ENCODE data around the gene RFWD3.
"Not testable (repeated sequence)": the region's sequence is repeated elsewhere in the genome, so short reads cannot be mapped to it uniquely, and the experiment has no call there.

The RFWD3 gene, protein sequence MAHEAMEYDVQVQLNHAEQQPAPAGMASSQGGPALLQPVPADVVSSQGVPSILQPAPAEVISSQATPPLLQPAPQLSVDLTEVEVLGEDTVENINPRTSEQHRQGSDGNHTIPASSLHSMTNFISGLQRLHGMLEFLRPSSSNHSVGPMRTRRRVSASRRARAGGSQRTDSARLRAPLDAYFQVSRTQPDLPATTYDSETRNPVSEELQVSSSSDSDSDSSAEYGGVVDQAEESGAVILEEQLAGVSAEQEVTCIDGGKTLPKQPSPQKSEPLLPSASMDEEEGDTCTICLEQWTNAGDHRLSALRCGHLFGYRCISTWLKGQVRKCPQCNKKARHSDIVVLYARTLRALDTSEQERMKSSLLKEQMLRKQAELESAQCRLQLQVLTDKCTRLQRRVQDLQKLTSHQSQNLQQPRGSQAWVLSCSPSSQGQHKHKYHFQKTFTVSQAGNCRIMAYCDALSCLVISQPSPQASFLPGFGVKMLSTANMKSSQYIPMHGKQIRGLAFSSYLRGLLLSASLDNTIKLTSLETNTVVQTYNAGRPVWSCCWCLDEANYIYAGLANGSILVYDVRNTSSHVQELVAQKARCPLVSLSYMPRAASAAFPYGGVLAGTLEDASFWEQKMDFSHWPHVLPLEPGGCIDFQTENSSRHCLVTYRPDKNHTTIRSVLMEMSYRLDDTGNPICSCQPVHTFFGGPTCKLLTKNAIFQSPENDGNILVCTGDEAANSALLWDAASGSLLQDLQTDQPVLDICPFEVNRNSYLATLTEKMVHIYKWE

DNA sequence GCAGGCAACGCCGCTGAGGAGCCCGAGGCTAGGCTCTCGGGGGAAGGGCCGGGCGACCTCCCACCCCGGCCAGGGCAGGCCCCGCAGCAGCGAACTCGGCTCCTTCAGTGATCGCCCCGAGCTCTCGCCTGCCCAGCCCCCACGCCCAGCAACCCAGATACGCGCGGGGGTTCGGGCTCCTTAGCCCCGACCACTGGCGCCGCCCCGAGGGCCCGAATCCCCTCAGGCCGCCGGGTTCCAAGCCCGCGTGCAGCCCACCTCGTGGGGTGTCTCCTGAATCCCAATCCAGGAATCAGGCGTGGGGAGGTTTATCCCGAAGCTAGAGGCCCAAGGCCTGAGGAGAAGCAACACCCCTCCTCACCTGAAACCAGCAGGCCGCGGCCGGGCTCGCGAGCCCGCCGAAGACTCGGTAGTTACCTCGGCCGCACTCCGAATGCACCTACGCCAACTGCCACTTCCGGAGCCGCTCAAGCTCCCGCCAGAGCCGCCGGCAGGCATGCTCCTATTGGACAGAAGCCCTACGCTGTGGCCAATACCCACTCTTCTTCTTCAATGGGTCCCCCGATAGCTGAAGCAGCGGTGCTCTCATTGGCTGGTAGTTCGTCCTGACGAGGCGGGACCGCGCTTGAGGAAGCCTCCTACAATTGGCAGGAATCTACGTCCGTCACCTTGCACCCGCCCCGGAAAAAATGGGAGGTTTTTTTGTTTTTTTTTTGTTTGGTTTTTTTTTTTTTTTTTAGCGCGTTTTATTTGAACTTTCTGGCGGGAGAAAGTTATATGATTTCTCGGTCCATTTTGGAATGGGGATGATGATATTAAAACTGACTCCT lies at the start of gene RFWD3:
TSS of gene RFWD3 (minus strand) at position 453 of the 830 bp plus-strand sequence. CDS start 5,428 bp downstream, outside the sequence.
- peak; percentile 95 for DNase-seq

DNA sequence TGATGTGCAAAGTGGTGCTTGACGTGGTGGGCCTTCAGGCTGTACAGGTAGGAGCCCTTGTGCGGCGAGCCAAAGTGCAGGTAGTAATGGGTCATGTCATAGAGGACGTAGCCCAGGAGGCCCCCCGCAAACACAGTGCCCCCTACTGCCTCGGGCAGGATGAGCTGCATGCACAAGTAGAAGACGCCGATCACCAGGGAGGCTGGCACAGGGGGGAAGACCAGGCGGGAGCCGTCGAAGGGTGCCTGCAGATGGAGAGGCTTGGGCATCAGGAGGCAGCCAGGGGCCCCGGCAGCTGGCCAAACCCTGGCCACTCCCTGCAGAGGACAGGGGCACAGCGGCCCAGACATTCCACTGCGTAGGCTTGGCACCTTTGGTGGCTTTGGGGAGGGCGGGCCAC lies 49.7 kb upstream of the RFWD3 start:
- no peak for DNase-seq

DNA sequence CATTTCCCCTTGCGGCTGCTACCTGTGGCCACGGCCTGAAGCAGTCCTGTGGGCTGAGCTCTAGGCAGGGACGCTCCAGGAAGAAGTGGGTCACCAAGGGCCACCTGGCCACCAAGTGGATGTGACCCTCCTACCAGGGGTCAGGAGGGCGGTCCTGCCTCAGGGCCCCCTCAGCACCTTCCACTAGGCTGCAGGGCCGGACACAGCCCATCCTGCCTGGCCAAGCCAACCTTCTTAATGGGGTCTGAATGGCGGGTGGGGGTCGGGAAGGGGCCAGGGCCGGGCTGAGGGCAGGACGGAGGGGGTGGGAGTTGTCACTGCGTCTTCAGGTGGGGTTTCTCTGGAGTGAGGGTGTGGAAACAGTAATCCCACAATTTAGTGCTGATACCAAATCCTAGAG lies 47.2 kb upstream of the RFWD3 start:
- DNase-seq, result no peak

DNA sequence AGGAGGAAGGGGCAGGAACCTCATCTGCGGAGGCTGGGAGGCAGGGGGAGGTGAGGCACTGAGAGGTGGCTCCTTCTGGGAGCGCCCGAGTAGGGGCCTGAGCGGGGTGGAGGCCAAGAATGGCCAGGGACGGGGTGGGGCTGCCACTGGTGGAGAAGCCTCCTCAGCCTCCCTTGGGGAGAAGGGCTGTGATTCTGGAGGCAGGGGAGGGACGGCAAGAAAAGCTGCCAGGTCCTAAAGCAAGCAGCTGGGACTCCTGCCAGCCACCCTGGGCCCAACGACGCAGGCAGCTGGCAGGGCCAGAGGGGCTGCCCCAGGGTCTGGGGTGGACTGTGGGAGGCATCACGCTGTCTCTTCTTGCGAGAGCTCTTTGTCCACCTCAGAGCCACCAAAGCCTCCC lies 46.6 kb upstream of the RFWD3 start:
- DNase-seq, result no peak

DNA sequence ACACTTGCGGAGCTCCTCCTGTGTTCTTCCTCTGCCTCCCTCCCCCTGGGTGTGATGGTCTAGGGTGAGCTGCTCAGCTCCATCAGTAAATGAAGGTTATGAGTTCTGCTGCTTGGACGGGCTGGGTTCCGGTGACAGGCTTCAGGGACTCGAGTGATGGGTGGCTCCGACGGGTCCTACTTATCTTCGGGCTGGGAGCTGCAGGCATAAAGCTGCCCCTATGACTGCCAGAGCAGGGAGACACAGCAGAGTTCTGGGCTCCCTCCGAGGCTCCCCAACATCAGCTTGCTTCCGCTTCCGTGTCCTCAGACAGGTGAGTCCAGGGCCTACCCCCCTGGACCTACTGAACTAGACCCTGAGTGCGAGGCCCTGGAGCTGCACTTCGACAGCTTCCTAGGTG lies 45.3 kb upstream of the RFWD3 start:
- no peak for DNase-seq

DNA sequence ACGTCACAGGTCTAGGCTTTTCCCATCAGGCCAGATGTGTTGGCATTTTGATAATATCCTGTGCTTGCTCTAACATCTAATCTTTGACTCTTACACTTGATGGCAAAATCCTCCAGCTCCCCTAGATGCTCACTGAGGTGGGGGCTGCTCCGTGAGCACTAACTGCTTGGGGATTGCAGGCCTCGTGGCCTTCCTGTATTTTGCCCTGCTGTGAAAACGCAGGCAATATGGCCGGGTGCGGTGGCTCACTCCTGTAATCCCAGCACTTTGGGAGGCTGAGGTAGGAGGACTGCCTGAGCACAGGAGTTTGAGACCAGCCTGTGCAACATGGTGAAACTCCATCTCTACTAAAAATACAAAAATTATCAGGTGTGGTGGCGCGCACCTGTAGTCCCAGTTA lies 43.7 kb upstream of the RFWD3 start:
- no peak for DNase-seq

DNA sequence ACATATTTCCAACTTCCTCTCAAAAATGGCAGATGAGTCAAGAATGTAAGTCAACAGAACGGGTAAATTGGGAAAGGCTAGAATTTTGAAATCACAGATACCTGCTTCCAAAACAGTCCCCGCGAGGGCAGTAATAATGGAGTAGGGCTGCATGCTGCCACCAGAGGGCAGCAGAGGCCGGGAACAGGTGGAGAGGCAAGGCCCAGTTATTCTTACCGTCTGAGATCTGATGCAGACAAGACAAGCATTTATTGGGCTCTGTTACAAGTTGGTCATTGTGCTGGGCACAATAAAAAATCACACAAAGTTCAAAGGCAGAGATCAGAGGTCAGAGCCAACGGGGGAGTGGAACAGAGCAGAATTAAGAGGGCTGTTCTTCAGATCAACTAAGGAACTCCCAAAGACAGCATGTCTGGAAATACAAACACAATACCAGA lies 42.8 kb upstream of the RFWD3 start:
- DNase-seq, result peak; percentile 2

DNA sequence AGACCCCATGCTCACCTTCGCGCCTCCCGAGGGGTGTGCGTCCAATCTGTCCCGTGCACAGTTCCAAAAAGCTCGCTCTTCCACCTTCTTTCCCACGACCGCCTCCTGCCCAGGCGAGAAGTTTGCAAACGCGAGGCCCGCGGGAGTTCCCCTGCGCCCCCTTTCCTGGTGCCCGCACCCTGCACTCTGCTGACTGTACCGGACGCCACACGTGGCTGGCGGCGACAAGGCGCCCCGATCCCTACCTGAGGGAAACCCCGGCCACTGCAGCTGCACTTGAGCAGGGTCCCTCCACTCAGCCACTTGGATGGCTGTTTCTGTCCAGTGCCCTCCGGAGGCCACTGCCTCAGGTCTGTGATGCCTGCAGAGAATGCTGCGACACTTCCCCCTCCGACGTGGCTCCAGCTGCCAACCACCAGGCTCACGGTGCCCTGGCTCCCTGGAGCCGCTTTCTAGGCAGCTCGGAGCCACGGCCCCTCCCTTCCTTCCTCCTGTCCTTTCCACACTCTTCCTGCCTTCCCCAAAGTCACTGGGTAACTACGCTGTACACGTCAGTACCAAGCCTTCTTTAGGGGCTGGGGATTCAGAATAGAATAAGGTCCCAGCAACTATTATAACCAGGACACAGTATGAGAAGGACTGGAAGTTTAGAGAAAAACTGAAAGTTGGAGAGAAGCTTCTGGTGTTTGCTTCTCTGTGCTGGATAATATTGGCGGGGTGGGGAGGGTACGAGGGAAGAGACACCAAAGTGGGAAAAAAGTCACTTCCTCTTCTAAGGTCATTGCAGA lies 34.0 kb upstream of the RFWD3 start, which contains the start of gene MLKL:
TSS of gene MLKL (minus strand) at position 425 of the 788 bp plus-strand sequence. CDS start 5,105 bp downstream, outside the sequence.
- peak; percentile 18 for DNase-seq

DNA sequence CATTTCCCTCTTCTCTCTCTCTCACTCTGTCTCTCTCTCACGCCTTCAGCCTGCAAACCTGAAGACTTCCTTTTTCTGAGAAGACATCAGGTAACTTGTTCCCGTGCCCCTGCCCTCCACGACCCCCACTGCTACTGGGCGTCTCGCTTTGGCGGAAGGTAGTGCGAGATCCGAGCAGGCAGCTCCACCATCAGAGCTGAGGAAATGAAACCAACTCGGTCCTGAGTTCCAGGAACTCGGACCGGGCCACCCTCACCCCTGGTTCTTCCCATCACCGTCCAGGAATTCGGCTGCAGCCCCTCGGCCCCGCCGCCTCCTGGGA lies 33.4 kb upstream of the RFWD3 start:
- no peak for DNase-seq

DNA sequence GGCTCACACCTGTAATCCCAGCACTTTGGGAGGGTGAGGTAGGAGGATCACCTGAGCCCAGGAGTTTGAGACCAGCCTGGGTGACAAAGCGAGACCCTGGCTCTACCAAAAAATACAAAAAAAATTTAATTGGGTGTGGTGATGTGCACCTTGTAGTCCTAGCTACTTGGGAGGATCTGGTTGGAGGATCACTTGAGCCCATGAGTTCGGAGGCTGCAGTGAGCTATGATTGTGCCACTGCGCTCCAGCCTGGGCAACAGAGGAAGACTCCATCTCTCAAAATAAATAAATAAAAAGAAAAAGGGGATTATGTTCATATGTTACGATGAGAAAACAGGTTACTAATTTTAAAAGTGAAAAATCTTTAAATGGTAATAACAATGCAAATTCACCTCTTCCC lies 33.0 kb upstream of the RFWD3 start:
- no peak for DNase-seq

DNA sequence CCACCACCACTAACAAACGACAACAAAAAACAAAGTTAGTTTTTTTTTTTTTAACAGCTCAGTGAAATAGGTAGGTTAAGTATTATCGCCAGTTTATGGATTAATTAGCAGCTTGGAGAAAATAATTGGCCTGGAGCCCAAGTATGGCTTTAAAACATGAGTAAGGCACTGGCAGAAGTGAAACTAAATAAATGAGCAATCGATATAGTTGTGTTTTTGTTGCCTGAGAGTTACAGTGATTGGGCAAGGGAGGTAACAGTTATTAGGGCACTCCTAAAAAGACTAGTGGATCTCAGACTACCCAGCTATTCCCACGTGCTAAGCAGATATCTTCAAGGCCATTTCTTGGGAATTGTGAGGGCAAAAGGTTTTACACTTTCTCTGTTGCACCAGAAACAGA lies 31.5 kb upstream of the RFWD3 start:
- DNase-seq, result no peak

DNA sequence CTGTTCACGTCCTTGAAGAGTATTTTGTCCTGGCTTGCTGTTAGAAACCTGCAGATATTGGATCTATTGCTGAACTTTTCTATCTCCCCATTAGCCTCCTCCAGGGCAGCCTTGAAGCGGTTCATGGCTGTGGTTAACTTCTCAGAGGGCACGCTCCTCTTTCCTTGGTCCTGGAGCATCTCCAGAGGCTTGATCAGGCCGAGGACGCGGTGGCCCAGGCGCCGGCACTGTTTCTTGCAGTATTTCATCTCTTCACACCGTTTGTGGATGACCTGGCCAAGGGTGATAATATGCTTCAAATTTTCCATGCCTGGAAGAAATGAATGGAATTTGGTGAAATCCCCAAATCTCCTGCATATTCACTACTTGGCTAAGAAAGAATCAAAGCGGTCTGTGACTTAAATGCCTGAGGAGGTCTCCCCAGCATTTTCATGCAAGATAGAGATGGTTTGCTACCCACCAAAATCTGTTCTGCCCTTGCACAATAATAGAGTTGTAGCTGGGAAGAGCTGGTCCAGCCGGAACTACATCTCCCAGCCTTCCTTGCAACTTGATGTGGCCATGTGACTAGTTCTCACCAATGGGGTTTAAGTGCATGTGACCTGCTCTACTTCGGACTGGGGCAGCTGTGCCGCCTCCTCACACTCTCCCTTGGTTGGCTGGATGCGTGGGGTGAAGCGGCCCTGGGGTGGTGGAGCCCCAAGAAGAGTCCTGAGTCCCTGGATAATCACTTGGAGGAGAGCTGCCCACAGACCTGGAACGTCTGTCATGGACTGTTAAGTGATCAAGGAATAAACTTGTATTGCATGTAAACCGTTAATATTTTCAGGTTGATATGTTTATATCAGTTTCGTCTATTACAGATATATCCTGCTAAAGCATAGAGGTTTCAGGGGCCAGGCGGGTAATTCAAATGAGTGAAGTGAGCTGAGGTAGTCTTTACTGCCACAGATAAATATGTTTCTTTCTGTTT lies 29.1 kb upstream of the RFWD3 start:
- peak; percentile 12 for DNase-seq

DNA sequence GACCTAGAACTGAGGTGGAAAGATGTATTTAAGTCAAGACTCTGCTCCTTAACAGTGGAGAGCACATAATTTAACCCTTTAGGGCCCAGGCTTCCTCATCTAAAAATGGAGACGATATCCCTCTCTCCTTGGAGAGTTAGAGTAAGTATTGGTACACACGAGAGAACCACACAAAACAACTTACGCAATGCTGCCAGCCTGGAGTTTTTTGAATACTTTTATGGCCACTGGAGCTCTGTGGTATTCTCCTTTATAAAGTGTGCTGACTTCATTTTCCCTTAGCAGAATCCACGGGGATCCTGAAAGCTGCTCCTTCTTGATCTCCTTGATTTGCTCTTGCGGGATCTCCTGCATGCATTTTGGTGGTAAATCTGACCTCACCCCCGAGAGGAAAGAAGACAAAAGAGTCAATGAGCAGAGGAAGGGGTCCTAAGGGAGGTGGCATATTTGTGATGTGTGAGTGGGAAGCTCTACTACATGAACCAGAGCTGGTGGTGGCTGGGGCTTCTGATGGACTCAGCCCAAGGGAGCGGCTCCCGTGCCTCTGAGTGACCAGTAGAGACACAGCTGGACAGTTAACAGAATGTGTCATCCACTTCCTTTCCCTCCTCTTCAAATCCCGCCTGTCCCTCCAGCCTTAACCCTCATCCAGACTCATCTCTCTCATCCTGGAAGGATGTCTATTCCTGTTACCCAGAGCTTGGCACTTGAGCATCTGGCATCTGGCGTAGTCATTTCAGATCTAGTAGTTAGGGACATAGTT lies 24.6 kb upstream of the RFWD3 start:
- no peak for DNase-seq

DNA sequence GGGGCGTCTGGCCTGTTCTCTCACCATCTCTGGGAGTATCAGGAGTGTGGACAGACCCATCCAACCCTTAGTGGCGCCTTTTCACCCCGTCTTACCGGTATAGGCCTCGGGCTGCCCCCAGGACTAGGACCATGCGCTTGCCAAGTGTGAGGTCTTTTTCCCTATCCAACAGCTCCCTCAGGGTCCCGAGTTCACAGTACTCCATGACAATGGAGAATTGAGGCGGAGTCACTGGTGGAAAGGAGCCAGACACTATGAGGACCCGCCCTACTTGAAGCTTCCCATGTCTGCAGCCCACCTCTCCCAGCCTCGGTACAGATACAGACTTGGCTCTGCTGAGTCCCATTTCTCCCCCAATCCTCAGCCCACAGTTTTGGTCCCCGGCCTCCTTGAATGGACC lies 15.9 kb upstream of the RFWD3 start:
- no peak for DNase-seq

DNA sequence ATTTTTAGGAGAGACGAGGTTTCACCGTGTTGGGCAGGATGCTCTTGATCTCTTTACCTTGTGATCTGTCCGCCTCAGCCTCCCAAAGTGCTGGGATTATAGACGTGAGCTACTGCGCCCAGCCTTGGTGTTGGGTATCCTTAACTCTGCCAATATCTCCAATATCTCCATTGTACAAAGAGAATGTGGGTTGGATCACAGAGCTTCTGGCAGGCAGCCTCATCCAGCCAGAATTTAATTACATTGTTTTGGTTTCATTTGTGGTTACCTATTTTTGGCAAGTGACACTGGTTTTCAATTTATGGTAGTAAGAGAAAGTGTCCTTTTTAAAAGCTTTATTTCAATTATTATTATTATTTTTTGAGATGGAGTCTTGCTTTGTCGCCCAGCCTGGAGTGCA lies 14.0 kb upstream of the RFWD3 start:
- no peak for DNase-seq

DNA sequence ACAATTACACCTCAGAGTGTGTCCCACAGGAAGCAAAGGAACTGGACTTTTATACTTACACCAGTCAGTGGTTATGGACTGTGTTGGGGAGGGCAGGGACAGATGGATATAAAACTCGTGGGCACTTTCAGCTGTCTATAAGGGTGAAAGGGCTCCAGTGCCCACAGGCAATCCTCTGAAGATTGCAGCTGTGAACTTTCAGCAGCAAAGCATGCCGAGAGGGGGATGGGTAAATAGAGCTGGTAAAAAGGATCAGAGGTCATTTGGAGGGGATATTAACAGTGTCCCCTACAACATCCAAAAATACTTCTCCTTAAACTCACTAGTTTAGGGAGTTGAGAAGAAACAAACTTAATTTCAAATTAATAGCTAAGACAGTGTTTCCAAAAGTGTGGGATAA lies 13.3 kb upstream of the RFWD3 start:
- DNase-seq, result no peak

DNA sequence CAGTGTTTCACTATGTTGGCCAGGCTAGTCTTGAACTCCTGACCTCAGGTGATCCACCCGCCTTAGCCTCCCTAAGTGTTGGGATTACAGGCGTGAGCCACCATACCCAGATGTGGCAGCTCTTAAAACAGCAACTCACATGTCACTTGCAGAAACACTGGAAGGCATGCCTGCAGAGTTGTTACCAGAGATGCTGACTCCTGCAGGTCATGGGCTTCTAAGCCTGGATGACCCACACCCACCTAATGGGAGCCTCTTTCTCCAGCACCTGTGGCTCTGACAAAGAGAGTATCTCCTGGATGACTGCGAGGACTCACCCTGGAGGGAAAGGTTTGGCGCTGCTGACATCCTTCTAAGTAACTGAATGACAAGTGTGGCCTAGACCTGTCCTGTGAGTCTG lies 11.2 kb upstream of the RFWD3 start:
- no peak for DNase-seq

DNA sequence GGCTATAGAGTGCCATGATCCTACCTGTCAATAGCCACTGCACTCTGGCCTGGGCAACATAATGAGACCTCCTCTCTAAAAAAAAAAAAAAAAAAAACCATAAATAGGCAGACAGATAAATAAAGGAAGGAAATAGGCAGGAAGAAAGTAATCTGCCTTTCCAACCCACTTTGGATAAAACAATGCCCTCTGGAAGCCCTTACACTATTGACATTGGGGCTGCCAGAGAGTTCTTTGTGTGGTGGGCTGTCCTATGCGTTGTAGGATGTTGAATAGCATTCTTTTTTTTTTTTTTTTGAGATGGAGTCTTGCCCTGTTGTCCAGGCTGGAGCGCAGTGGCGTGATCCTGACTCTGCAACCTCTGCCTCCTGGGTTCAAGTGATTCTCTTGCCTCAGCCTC lies 7.2 kb upstream of the RFWD3 start:
- DNase-seq, result no peak

DNA sequence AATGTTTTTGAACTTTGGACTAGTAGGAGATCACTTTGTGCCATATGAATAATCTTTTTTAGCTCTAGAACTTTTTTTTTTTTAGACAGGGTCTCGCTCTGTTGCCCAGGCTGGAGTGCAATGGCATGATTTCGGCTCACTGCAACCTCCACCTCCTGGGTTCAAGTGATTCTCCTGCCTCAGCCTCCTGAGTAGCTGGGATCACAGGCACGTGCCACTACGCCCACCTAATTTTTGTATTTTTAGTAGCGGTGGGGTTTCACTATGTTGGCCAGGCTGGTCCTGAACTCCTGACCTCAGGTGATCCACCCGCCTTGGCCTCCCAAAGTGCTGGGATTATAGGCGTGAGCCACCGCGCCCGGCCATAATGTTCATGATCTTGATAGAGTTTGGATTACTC lies 2.2 kb upstream of the RFWD3 start:
- not testable (repeated sequence) for DNase-seq

DNA sequence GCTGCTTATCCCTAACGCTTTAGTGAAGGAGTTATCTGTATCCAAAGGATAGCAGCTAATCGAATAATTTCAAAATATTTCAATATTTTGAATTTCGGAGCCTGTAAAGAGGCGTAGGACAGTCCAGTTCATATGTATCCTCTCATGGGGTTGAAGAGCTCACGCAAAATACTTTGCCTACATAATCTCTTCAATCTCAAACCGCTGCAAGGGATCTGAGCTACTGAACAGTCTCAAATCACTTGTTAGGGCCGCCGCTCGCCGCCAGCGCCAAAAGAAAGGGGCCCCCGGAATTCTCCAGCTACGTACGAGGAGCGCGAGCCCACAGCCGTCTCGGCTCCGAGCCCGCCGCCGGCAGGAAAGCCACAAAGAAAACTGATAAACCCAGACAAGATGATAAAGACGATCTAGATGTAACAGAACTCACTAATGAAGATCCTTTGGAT lies 601 bp upstream of the RFWD3 start:
- DNase-seq, result no peak
